ENCODE measurements around the gene PTPRK. TPM values are rescaled to one million over a fixed set of nuclear protein-coding genes. Genes with fewer than 3 reads are reported as not detected.

PTPRK gene
- total and polyA plus RNA-seq, 10 of the 15 experiments (the other 5 are each of a cell fraction or from before 2014, with no cell fraction given) = 0.23 to 1.9 (median 0.55) TPM

GRCh38 chr6:128161263-128161662 is 359.1 kb downstream of the PTPRK start:
- no TSS peak for BruUV-seq (replicated peaks)
- ATAC-seq = no peak
- H4K20me1 ChIP-seq (ENCODE audit: control insufficient read depth, insufficient read depth) = no peaks in the 10 kb centered on the region
- in situ Hi-C loops (cut with MboI) (no loop called here), intact Hi-C loops (cut with micrococcal nuclease; ENCODE audit: unreplicated experiment) (no loop called here)
- POLR2A ChIA-PET = no interaction called here
- H3K27me3 ChIP-seq (replicated peaks in 1 of 2; ENCODE audit: control insufficient read depth in 2 of 2, insufficient read depth in 2 of 2, low read length in 1 of 2) = no peaks in the 10 kb centered on the region
- no peaks in the 10 kb centered on the region for H3K9me3 ChIP-seq (replicated peaks; ENCODE audit: control insufficient read depth, insufficient read depth, low read length)
- CTCF ChIA-PET = no interaction called here
- 0% methylated on average over 1 of the region's 1 CpG for WGBS (ENCODE audit: insufficient coverage, insufficient replicate concordance, low lambda C conversion rate, missing lambda C conversion rate)
- TF ChIP-seq BACH1 (IDR thresholded peaks at IDR 0.05; ENCODE audit: borderline replicate concordance) = no peak
- TF ChIP-seq MEF2B (IDR thresholded peaks at IDR 0.05; ENCODE audit: partially characterized antibody, poor library complexity, severe bottlenecking) = no peak
- TF ChIP-seq KAT2A (conservative IDR thresholded peaks at IDR 0.05; ENCODE audit: control insufficient read depth, low read depth, low read length) = no peak
- no peak for TF ChIP-seq BCL3 (IDR thresholded peaks at IDR 0.05; ENCODE audit: borderline replicate concordance, insufficient read depth, low read depth, low read length, poor library complexity, severe bottlenecking)
- no peak for TF ChIP-seq RELA (IDR thresholded peaks at IDR 0.05; ENCODE audit: borderline replicate concordance, partially characterized antibody)
- no peak for TF ChIP-seq ATF3 (IDR thresholded peaks at IDR 0.05; ENCODE audit: borderline replicate concordance, extremely low read depth, low read depth, low read length)
- no peak for TF ChIP-seq MTA2 (IDR thresholded peaks at IDR 0.05; ENCODE audit: low read depth)
- TF ChIP-seq CHD4 (IDR thresholded peaks at IDR 0.05) = no peak
- TF ChIP-seq CREB1 (IDR thresholded peaks at IDR 0.05; ENCODE audit: low read depth) = no peak
- TF ChIP-seq ZNF687 (IDR thresholded peaks at IDR 0.05) = no peak
- no peak for TF ChIP-seq POLR2AphosphoS2 (IDR thresholded peaks at IDR 0.05; ENCODE audit: low read depth, low read length)
- no peak for TF ChIP-seq BRCA1 (IDR thresholded peaks at IDR 0.05; ENCODE audit: low read depth, low read length)
- TF ChIP-seq IRF4 (IDR thresholded peaks at IDR 0.05; ENCODE audit: low read depth, low read length) = no peak
- H3K79me2 ChIP-seq (ENCODE audit: control insufficient read depth, insufficient read depth, low read length) = no peaks in the 10 kb centered on the region
- H3K4me3 ChIP-seq = no peak overlapping the region
- RAD21 ChIA-PET (ENCODE audit: unreplicated experiment) = no interaction called here
- FAIRE-seq = no peak
- no peak overlapping the region for H3K27ac ChIP-seq (ENCODE audit: control insufficient read depth, insufficient read depth)
- no peak for DNase-seq (ENCODE audit: low read depth, low spot score)
- no peaks in the 10 kb centered on the region for H3K4me1 ChIP-seq (ENCODE audit: control insufficient read depth, insufficient read depth, low read length)
- SMC1A ChIA-PET (ENCODE audit: uncharacterized antibody, unreplicated experiment) = no interaction called here
- no peaks in the 10 kb centered on the region for H3K36me3 ChIP-seq (ENCODE audit: control insufficient read depth in 2 of 2, insufficient read depth in 2 of 2, low read length in 1 of 2)
- no peak overlapping the region for H3K4me2 ChIP-seq (ENCODE audit: control insufficient read depth, insufficient read depth)
- H2AFZ ChIP-seq (ENCODE audit: control insufficient read depth, low read depth, low read length) = no peak overlapping the region
- no peak overlapping the region for H3K9ac ChIP-seq (ENCODE audit: control insufficient read depth, insufficient read depth, low read length)

All from GM12878 (cell line).